ENCODE results near the gene IQGAP3.

- no peak for TF ChIP-seq EP300 (IDR thresholded peaks at IDR 0.05; ENCODE audit: borderline replicate concordance)
- TF ChIP-seq REST (IDR thresholded peaks at IDR 0.05; ENCODE audit: low read depth) = no peak
- no peak for TF ChIP-seq MAX (IDR thresholded peaks at IDR 0.05)
- no peak for TF ChIP-seq TAF1 (IDR thresholded peaks at IDR 0.05; ENCODE audit: low read depth)
- TF ChIP-seq TEAD4 (IDR thresholded peaks at IDR 0.05) = no peak
- no peak for TF ChIP-seq RAD21 (IDR thresholded peaks at IDR 0.05; ENCODE audit: low read depth)
- no peak for TF ChIP-seq TCF12 (IDR thresholded peaks at IDR 0.05; ENCODE audit: low read depth)
- no peak for TF ChIP-seq FOXM1 (IDR thresholded peaks at IDR 0.05; ENCODE audit: borderline replicate concordance, low read depth)
- TF ChIP-seq NFIC (IDR thresholded peaks at IDR 0.05) = no peak
- TF ChIP-seq ZBTB7A (IDR thresholded peaks at IDR 0.05; ENCODE audit: low read depth) = no peak
- TF ChIP-seq USF1 (IDR thresholded peaks at IDR 0.05) = no peak
- TF ChIP-seq CREB1 (IDR thresholded peaks at IDR 0.05; ENCODE audit: low read depth) = no peak
- TF ChIP-seq CEBPB (IDR thresholded peaks at IDR 0.05) = no peak
- no peak for TF ChIP-seq YY1 (IDR thresholded peaks at IDR 0.05; ENCODE audit: low read depth)
These were observed 20.7 kb upstream of the IQGAP3 start for GRCh38 chr1:156592910-156593660.

All from Ishikawa (cell line).